GM19239 (cell line): ENCODE results near the gene EFCAB5.
A peak's percentile ranks its signal among the peaks of the same experiment; 100 is the strongest.
"Not testable (repeated sequence)": the region's sequence is repeated elsewhere in the genome, so short reads cannot be mapped to it uniquely, and the experiment has no call there.

Experiments
- DNase-seq: peaks from one replicate; pipeline ENCODE4 v3.0.0; 2011; ENCODE audit warnings: low spot score; ENCODE audit not compliant: insufficient read length
- FAIRE-seq: peaks from 2 replicates; lab custom pipeline; 2011; peaks lifted over from hg19 to GRCh38; lab: Jason Lieb, UNC

EFCAB5 gene

DNA sequence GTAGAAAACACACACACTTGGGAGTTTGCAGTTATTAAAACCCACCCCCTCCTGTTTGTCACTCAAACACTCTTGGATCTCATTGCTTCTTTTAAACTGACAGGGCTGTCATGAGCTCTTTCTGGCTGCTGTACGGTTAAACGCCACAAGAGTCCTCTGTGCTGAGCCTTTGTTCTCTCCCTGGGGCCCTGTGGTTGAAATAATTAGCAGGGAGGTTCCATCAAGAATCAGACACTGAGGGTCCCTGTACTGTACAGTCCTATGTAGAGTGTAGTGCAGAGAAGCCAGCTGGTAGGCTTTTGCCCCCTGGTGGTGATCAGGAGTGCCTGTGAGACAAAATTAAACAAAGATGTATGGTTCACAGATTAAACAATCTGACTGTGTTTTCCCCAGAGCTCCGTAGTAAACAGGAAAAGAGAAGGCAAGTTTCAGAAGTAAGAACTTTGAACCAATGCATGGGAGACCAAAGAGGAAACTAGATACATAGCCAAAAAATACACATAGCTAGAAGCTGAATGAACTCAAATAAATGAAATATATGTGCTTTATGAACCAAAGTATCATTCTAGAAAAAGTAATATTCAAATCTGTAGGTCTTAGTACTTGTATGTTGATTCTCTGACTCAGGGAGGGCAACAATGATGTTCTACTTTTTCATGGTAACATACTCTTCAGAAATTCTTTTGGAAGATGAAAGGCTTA lies 10.1 kb upstream of the EFCAB5 start:
- DNase-seq = peak; percentile 34
- FAIRE-seq = peak; percentile 96

GRCh38 chr17:29933379-29933778 lies 8.1 kb upstream of the EFCAB5 start:
- DNase-seq = no peak
- no peak for FAIRE-seq

- FAIRE-seq, DNase-seq: not testable (repeated sequence)
Measured at GRCh38 chr17:29935909-29936308, 5.5 kb upstream of the EFCAB5 start.

DNA sequence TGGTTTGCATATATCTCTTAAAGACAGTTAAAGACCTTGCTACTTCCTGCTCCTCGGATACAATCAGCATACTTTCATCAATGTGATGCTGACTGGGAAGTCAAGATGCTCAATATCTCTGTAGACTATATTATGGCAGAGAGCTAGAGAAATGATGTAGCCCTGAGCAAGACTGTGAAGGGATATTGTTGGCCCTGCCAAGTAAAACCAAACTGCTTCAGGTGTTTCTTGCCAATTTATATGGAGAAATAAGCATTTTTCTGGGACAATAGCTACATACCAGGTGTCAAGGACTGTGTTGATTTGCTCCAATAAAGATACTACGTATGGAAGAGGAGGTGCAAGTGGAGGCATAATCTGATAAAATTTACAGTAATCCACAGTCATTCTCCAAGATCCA lies 4.7 kb upstream of the EFCAB5 start:
- DNase-seq = no peak

GRCh38 chr17:29945281-29945680 lies 3.8 kb downstream of the EFCAB5 start:
- DNase-seq (no peak), FAIRE-seq (peak; percentile 37)

More for the DNA sequence above, 4.7 kb upstream of the EFCAB5 start:
- no peak for FAIRE-seq

DNA sequence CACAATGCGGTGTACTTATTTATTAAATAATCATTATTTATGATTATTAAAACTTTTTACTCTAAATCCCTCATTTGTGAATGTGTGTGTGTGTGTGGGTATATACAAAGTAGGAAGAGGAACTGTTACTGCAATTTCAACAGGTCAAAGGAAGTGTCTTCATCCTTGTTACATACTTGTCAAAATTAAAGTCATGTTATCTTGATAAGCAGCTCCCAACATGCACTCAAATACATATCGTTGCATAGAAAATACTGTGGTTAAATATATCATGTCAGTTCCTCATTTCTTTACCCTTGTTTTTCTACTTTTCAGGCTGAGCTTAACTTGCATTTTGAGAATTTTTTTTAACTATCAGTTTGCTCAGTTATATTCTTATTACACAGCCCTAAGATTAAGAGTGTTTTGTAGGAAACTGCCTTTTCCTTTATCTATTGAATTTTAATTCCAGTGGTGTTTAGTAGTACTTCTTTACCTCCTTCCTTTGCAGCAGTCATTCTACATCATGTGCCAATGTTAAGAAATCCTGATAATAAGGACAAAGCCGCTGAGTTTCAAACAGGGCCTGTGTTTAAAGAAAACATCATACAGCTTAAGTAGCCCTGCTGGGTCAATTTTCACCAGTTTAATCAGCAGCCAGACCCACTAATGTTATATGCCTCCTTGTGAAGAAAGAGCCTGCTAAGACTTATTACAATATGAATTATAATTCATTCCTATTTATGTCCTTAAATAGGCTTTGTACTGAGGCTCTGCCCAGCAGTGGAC lies 7.2 kb downstream of the EFCAB5 start:
- DNase-seq (no peak), FAIRE-seq (peak; percentile 82)

- FAIRE-seq (no peak), DNase-seq (no peak)
Measured at GRCh38 chr17:29949696-29950095, 8.3 kb downstream of the EFCAB5 start.

DNA sequence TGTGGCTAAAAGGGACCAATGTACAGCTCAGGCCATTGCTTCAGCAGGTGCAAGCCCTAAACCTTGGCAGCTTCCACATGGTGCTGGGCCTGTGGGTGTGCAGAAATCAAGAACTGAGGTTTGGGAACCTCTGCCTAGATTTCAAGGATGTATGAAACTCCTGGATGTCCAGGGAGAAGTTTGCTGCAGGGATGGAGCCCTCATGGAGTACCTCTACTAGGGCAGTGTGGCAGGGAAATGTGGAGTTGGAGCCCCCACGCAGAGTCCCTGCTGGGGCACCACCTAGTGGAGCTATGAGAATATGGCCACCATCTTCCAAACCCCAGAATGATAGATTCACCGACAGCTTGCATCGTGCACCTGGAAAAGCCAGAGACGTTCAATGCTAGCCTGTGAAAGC lies 13.0 kb downstream of the EFCAB5 start:
- no peak for DNase-seq
- no peak for FAIRE-seq

- FAIRE-seq (no peak), DNase-seq (no peak)
Measured at GRCh38 chr17:29956225-29956624, 14.8 kb downstream of the EFCAB5 start.

- not testable (repeated sequence) for DNase-seq, FAIRE-seq
Measured at GRCh38 chr17:29957488-29957887, 16.1 kb downstream of the EFCAB5 start.

GRCh38 chr17:29958947-29959657 lies 17.7 kb downstream of the EFCAB5 start:
- DNase-seq (no peak), FAIRE-seq (no peak)

DNA sequence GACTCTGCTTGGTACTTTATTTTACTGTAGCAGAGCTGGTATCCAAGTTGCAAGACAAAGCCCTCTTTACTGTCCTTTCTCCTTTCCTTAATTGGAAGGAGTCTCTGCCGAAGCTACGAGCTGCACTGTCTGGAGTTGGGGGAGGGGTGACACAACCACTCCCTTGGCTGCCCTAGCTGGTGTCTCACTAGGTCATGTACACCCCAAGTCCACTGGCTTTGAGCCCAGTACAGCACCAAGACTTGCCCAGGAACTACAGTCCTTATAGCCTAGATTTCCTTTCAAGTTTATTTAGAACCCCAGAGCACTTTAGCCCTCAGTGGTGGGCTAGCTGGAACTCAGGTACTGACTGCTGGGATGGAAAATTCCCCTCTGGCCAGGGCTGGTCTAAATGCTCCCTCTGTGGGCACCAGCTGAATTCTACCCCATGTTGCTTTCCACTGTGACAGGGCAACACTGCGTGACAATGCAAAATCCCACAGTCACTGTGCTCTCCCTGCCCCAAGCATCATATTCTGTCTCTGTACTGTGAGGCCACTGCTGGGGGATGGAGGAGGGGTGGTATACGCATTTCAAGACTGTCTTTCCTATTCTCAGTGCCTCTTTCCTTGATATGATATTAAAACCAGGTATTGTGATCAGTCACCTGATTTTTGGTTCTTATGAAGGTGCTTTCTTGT lies 18.4 kb downstream of the EFCAB5 start:
- DNase-seq = no peak
- FAIRE-seq = no peak

DNA sequence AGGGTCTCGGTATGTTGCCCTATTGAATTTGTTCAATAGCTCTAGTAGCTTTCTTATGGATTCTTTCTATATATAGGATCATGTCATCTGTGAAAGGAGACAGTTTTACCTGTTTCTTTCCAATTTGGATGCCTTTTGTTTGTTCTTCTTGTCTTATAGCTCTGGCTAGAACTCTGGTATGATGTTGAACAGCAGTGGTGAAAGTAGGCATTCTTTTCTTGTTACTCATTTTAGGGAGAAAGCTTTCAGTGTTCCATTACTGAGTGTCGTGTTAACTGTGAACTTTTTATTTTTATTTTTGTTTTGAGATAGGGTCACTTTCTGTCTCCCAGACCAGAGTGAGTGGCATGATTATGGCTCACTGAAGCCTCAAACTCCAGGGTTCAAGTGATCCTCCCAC lies 21.2 kb downstream of the EFCAB5 start:
- FAIRE-seq = no peak
- DNase-seq = no peak

DNA sequence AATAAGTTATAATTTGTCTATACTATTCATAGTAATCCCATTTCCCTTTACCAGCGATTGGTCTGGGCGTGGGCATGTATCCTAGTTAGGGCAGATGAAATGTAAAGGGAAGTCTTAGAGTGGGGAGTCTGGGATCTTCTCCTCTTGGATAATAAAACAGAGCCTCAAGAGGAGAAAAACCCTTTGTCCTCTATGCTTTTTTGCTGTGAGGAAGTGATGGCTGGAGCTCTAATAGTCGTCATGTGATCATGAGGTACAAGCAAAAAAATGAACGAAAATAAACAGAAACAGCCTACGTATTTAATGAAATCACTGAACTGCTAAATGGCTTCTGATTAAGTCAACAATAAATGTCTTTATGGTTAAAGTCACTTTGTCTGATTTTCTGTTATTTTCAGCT lies 26.8 kb downstream of the EFCAB5 start:
- no peak for FAIRE-seq
- no peak for DNase-seq

DNA sequence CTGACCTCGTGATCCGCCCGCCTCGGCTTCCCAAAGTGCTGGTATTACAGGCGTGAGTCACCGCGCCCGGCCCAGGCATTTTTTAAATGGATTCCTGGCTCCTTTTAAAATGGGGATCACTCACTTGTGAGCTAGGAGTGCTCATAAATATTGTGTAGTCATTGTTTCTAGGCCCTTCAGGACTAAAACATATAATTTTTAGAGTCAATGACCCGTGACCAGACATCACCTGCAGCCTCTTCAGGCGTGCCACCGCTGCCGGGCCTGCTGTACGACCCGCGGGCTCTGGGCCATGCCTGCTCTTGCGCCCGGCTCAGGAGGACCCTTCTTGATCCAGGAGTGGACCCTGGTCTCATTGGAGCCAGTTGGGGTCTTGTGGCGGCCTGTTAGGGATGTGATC lies 30.8 kb downstream of the EFCAB5 start:
- DNase-seq (no peak), FAIRE-seq (no peak)

GRCh38 chr17:29973005-29973404 lies 31.6 kb downstream of the EFCAB5 start:
- FAIRE-seq (no peak), DNase-seq (no peak)

DNA sequence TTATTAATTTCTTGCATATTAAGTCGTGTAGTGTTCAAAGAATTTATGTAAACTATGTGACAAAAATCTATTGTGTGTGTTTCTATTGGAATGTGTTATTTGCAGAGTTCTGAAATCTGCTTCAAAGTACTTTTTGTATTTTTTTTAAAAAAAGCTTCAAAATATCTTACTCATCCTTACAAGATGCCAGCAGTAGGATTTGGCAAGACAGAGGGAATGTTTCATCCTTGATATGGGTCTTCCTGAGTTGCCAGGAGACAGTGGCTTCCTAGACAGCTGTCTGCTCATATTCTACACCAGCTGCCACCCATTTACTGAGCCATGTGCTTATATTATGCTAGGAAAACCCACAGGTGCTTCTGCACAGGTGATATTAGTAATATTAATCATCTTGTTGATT lies 36.4 kb downstream of the EFCAB5 start:
- DNase-seq (no peak), FAIRE-seq (no peak)

- DNase-seq = no peak
- no peak for FAIRE-seq
Measured at GRCh38 chr17:29980261-29980660, 38.8 kb downstream of the EFCAB5 start.

GRCh38 chr17:29982991-29983653 lies 41.7 kb downstream of the EFCAB5 start:
- FAIRE-seq = no peak
- DNase-seq = no peak

DNA sequence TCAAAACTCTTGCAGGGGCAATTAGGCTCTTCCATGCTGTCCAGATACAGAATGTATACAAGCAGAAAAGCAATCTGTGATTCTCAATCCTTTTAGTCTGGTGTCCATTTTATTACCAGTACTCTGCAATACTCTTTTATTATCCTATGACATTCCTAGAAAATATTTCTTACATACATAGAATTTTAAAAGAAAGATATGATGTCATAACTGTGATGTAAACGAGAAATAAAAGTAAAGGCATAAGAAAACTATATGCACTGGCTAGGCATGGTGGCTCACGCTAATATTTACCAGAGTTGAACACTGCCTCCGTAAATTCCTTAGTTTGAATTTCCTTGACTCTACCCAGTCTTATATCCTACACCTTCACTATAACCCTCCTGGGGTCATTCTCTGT lies 55.0 kb downstream of the EFCAB5 start:
- DNase-seq (no peak), FAIRE-seq (no peak)
